ENCODE results near the gene KCNK16. TPM values are rescaled to one million over a fixed set of nuclear protein-coding genes. Genes with fewer than 3 reads are reported as not detected.

Gene KCNK16
- total RNA-seq, 1 experiment from 2014 or later: not detected

- Histone ChIP-seq H3K9me2 (ENCODE audit: insufficient read depth) (no peaks in the 10 kb centered on the region), H3K27ac (no peak overlapping the region), H4K20me1 (ENCODE audit: insufficient read depth) (no peaks in the 10 kb centered on the region), H3K4me3 (no peak overlapping the region), H3K9me3 (ENCODE audit: insufficient read depth, low read depth) (no peaks in the 10 kb centered on the region), H2AFZ (no peak overlapping the region), H3K4me2 (no peak overlapping the region), H3K27me3 (ENCODE audit: insufficient read depth, low read depth) (peaks cover 14% of the 10 kb centered on the region), H3K4me1 (replicated peaks; ENCODE audit: insufficient read depth) (peaks cover 3% of the 10 kb centered on the region; the same call in 1 of the 2 replicates), H3K36me3 (ENCODE audit: low read depth) (no peaks in the 10 kb centered on the region), H3F3A (ENCODE audit: insufficient read depth, low read depth) (no peaks in the 10 kb centered on the region), H3K79me2 (ENCODE audit: low read depth) (no peaks in the 10 kb centered on the region)
- CTCF ChIA-PET: no interaction called here
- DNase-seq: no peak
- TF ChIP-seq EZH2 (IDR thresholded peaks at IDR 0.05; ENCODE audit: low read depth): no peak
- no peak for TF ChIP-seq CTCF (conservative IDR thresholded peaks at IDR 0.05)
- POLR2A ChIA-PET (ENCODE audit: unreplicated experiment): no interaction called here
- no TSS peak for BruUV-seq (replicated peaks)
- intact Hi-C loops (cut with micrococcal nuclease; ENCODE audit: unreplicated experiment): no loop called here
Observed at GRCh38 chr6:39307462-39307861, 15.0 kb downstream of the KCNK16 start.

GRCh38 chr6:39304951-39305350 lies 17.6 kb downstream of the KCNK16 start:
- Histone ChIP-seq H4K20me1 (ENCODE audit: insufficient read depth) (no peaks in the 10 kb centered on the region), H2AFZ (no peak overlapping the region), H3K4me2 (no peak overlapping the region), H3K36me3 (ENCODE audit: low read depth) (no peaks in the 10 kb centered on the region), H3K4me1 (replicated peaks; ENCODE audit: insufficient read depth) (peaks cover 3% of the 10 kb centered on the region; the same call in 1 of the 2 replicates), H3K9me3 (ENCODE audit: insufficient read depth, low read depth) (no peaks in the 10 kb centered on the region), H3K9me2 (ENCODE audit: insufficient read depth) (no peaks in the 10 kb centered on the region), H3K27ac (no peak overlapping the region), H3K4me3 (no peak overlapping the region), H3K27me3 (ENCODE audit: insufficient read depth, low read depth) (no peaks in the 10 kb centered on the region), H3F3A (ENCODE audit: insufficient read depth, low read depth) (no peaks in the 10 kb centered on the region), H3K79me2 (ENCODE audit: low read depth) (no peaks in the 10 kb centered on the region)
- no peak for DNase-seq
- no TSS peak for BruUV-seq (replicated peaks)
- intact Hi-C loops (cut with micrococcal nuclease; ENCODE audit: unreplicated experiment): loop anchor here (5.0 kb wide), 1 partner anchor 218 kb away; no protein-coding TSS in a partner anchor
- ChIA-PET CTCF (no interaction called here), POLR2A (ENCODE audit: unreplicated experiment) (no interaction called here)
- TF ChIP-seq EZH2 (IDR thresholded peaks at IDR 0.05; ENCODE audit: low read depth) (no peak), CTCF (conservative IDR thresholded peaks at IDR 0.05) (no peak)

GRCh38 chr6:39303425-39304153 lies 18.9 kb downstream of the KCNK16 start:
- TF ChIP-seq EZH2 (IDR thresholded peaks at IDR 0.05; ENCODE audit: low read depth): no peak
- peak; percentile 53; the same call in 1 of the 2 replicates for TF ChIP-seq CTCF (conservative IDR thresholded peaks at IDR 0.05)
- Histone ChIP-seq H3K27me3 (ENCODE audit: insufficient read depth, low read depth) (no peaks in the 10 kb centered on the region), H3K27ac (no peak overlapping the region), H3K9me2 (ENCODE audit: insufficient read depth) (no peaks in the 10 kb centered on the region), H3K9me3 (ENCODE audit: insufficient read depth, low read depth) (no peaks in the 10 kb centered on the region), H3K36me3 (ENCODE audit: low read depth) (no peaks in the 10 kb centered on the region), H3K79me2 (ENCODE audit: low read depth) (no peaks in the 10 kb centered on the region), H2AFZ (no peak overlapping the region), H3K4me1 (replicated peaks; ENCODE audit: insufficient read depth) (peaks cover 5% of the 10 kb centered on the region; the same call in 1 of the 2 replicates), H3K4me2 (no peak overlapping the region), H3K4me3 (no peak overlapping the region), H3F3A (ENCODE audit: insufficient read depth, low read depth) (no peaks in the 10 kb centered on the region), H4K20me1 (ENCODE audit: insufficient read depth) (no peaks in the 10 kb centered on the region)
- BruUV-seq (replicated peaks): no TSS peak
- POLR2A ChIA-PET (ENCODE audit: unreplicated experiment): interaction anchor here (0.6 kb wide), 1 partner anchor 249 kb away, joined by 5 read pairs; no protein-coding TSS in a partner anchor
- no peak for DNase-seq
- intact Hi-C loops (cut with micrococcal nuclease; ENCODE audit: unreplicated experiment): loop anchor here (1.0 to 5.0 kb wide), 5 partner anchors 74 to 431 kb away; partner anchors contain the start of gene KCNK5
- CTCF ChIA-PET: interaction anchor here (0.8 to 1.1 kb wide), 3 partner anchors 23 to 137 kb away, joined by 3 to 7 read pairs (median 4); no protein-coding TSS in a partner anchor

All from PC-9 (cell line).